GF-D8 (cell line): Measurements from ENCODE around the gene KCNS1.
A peak's percentile ranks its signal among the peaks of the same experiment; 100 is the strongest.

ENCODE experiments used
- DNase-seq: peaks from one replicate; lab custom pipeline; 2025; lab: John Stamatoyannopoulos, UW

KCNS1 gene

DNA sequence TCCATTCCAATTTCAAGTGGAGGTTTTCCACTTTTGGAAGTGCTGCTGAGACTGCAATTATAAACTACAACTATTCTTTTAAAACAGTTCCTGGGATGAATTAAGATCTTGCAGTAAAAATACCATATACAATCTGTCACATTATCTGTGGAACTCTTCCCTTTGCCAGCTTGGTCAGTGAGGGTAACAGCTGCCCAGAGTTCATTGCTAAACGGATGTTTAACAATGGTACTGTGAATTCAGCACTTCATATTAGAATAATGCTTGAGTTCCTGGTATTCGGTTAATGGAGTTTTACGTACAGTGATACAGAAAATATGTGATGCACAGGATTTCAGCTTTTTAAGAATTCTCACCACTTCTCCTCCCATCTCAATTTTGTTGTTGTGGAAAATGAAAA lies 51.5 kb downstream of the KCNS1 start:
- DNase-seq, result no peak

DNA sequence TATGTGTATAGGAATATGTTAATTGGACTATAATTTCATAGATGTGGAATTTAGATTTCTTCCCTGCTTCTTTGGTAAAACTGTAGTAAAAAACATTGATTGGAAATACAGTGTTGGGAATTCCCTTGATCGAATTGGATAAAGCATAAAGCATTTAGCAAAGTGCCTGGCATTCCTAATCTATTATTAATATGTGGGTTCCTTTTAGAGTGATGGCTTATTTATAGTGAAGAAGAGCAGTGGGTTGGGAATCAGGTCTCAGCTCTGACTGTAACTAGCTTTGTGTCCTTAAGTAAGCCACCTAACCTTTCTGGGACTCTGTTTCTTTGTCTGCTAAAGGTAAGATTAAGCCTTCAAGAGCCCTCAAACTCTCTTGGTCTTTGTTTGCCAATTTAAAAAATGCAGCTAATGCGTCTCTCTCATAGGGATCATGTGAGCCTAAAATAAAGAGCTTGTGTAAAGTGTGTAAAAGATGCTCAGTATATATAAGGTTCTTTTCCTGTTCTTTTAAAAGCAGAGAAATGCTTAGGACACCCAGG lies 53.3 kb downstream of the KCNS1 start:
- no peak for DNase-seq

DNA sequence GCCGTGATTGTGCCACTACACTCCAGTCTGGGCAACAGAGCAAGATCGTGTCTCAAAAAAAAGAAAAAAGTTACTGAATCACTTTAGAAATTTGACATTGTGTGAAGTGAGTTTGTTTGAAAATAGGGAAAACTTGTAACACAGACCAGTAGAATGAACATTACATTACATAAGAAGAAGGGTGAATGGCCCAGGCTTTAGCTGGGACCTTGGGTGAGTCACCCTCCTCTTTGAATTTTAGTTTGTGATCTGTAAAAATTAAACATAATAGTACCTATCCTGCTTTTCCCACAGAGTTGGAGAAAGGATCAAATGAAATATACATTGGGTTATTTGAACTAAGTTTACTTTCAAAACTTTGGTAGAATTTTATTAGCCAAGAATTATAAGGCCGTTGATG lies 56.3 kb downstream of the KCNS1 start:
- no peak for DNase-seq

DNA sequence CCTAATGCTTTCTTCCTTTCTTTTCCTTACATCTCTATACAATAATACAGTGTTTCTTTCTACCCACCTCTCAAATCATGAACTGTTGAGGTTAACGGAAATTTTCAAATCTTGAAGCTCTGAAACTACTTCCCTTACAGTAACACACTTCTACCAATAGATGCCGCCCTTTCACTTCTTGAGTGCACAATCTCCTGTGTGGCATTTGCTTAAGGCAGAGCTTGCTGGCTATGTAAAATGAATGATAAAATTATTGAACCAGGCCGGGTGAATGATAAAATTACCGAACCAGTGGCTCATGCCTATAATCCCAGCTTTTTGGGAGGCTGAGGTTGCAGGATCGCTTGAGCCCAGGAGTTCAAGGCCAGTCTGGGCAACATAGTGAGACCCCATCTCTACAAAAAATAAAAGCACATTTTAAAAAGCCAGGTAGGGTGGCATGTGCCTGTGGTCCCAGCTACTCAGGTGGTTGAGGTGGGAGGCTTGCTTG lies 56.8 kb downstream of the KCNS1 start:
- peak; percentile 44 for DNase-seq

DNA sequence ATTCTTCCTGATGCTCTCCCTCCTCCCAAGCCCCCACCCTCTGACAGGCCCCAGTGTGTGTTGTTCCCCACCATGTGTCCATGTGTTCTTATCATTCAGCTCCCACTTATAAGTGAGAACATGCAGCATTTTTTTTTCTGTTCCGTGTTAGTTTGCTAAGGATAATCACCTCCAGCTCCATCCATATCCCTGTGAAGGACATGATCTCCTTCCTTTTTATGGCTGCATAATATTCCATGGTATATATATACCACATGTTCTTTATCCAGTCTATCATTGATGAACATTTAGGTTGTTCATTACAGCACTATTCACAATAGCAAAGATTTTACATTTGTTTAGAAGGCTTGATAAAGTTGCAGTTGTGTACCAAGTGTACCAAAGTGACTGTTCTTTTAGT lies 57.9 kb downstream of the KCNS1 start:
- no peak for DNase-seq
